Measurements from ENCODE around the gene MAP7D1. TPM values are rescaled to one million over a fixed set of nuclear protein-coding genes. Genes with fewer than 3 reads are reported as not detected.
A peak's percentile ranks its signal among the peaks of the same experiment; 100 is the strongest.

The MAP7D1 gene
- total and polyA plus RNA-seq, 2 of the 13 experiments (the other 11 are each of a cell fraction or from before 2014, with no cell fraction given) = 5.6 to 7.2 TPM

- TF ChIP-seq DZIP1 (CRISPR knock-in tag; IDR thresholded peaks at IDR 0.05) (no peak), ZNF724P (CRISPR knock-in tag; IDR thresholded peaks at IDR 0.05; ENCODE audit: borderline replicate concordance) (no peak), SIX1 (CRISPR knock-in tag; IDR thresholded peaks at IDR 0.05; ENCODE audit: borderline replicate concordance) (no peak), PATZ1 (CRISPR knock-in tag; IDR thresholded peaks at IDR 0.05) (peak; percentile 68), ZNF720 (CRISPR knock-in tag; IDR thresholded peaks at IDR 0.05) (no peak), RELA (CRISPR knock-in tag; IDR thresholded peaks at IDR 0.05) (no peak), ZNF75D (CRISPR knock-in tag; IDR thresholded peaks at IDR 0.05; ENCODE audit: borderline replicate concordance) (no peak), XBP1 (CRISPR knock-in tag; IDR thresholded peaks at IDR 0.05) (no peak), ZNF230 (CRISPR knock-in tag; IDR thresholded peaks at IDR 0.05) (no peak), NR2F1 (CRISPR knock-in tag; IDR thresholded peaks at IDR 0.05) (no peak), NR2F2 (IDR thresholded peaks at IDR 0.05; ENCODE audit: borderline replicate concordance, low read depth) (no peak), ZSCAN25 (CRISPR knock-in tag; IDR thresholded peaks at IDR 0.05) (peak; percentile 96), YY1 (IDR thresholded peaks at IDR 0.05; ENCODE audit: insufficient read depth, insufficient replicate concordance, low read depth, low read length) (peak; percentile 23), FUBP1 (CRISPR knock-in tag; IDR thresholded peaks at IDR 0.05; ENCODE audit: borderline replicate concordance) (no peak), JUNB (CRISPR knock-in tag; IDR thresholded peaks at IDR 0.05; ENCODE audit: borderline replicate concordance) (no peak), ZFP62 (CRISPR knock-in tag; IDR thresholded peaks at IDR 0.05) (no peak), ZBTB43 (CRISPR knock-in tag; conservative IDR thresholded peaks at IDR 0.05) (no peak), ZNF598 (CRISPR knock-in tag; IDR thresholded peaks at IDR 0.05; ENCODE audit: borderline replicate concordance) (0 out of 2 replicates have a peak, but pooled peaks have one; percentile 39), NFKB2 (CRISPR knock-in tag; IDR thresholded peaks at IDR 0.05; ENCODE audit: borderline replicate concordance) (peak; percentile 48; the same call in 1 of the 2 replicates), ZNF839 (CRISPR knock-in tag; IDR thresholded peaks at IDR 0.05; ENCODE audit: borderline replicate concordance) (0 out of 2 replicates have a peak, but pooled peaks have one; percentile 63)
Measured at GRCh38 chr1:36187800-36188593, 32.0 kb downstream of the MAP7D1 start (continued).
